Lower lobe of right lung (tissue), 2 donors: Measurements from ENCODE around the gene SMR3B. TPM values are rescaled to one million over a fixed set of nuclear protein-coding genes. Genes with fewer than 3 reads are reported as not detected.

ENCODE experiments used
- ATAC-seq, 2 donors: fragments of 200-7000 bp; cut with Tn5 transposase; one replicate each; pipeline ENCODE4 v1.9.1; 2020 to 2022; ENCODE audit warnings: mild to moderate bottlenecking in 2 of 2, moderate library complexity in 2 of 2
- DNase-seq: peaks from one replicate; pipeline ENCODE4 v3.0.0-alpha.2; 2020
- H3K27ac ChIP-seq: fragments of 200-600 bp; one replicate; pipeline ENCODE4 v1.8.0; 2022
- H3K27me3 ChIP-seq: fragments of 200-600 bp; one replicate; pipeline ENCODE4 v1.8.0; 2022; ENCODE audit warnings: low read depth
- H3K36me3 ChIP-seq: fragments of 200-600 bp; one replicate; pipeline ENCODE4 v1.8.0; 2022; ENCODE audit warnings: mild to moderate bottlenecking
- H3K4me1 ChIP-seq: fragments of 200-600 bp; one replicate; pipeline ENCODE4 v1.8.0; 2022
- H3K4me3 ChIP-seq: fragments of 200-600 bp; one replicate; pipeline ENCODE4 v1.8.0; 2022; ENCODE audit warnings: mild to moderate bottlenecking
- H3K9me3 ChIP-seq: fragments of 200-600 bp; one replicate; pipeline ENCODE4 v1.8.0; 2022
- CTCF ChIP-seq: fragments of 200-600 bp; IDR thresholded peaks from one replicate; pipeline ENCODE4 v1.8.0; 2022; ENCODE audit warnings: antibody characterized with exemption, mild to moderate bottlenecking
- intact Hi-C: fragments of 100-400 bp; cut with DNase I; formaldehyde crosslinking; loops from one replicate; pipeline ENCODE4 v1.11.0; 2022
- total RNA-seq: library from RNA; stranded (reverse); fragmentation: NEBNext Ultra II Directional; extraction: Animal tissue kit (Norgen Biotek cat#: 25700); gene quantifications from one replicate; pipeline ENCODE4 v1.2.1, GENCODE V29; 2021
- donor health status: DM: no; HTN: yes; CAD: no; lungs with severe emphysema.

The SMR3B gene
- total RNA-seq, 1 donor from 2014 or later, result not detected

GRCh38 chr4:70372760-70373159, 10.2 kb upstream of the SMR3B start:
- ATAC-seq (no peak), DNase-seq (no peak)
- Histone ChIP-seq H3K36me3 (no peaks in the 10 kb centered on the region), H3K27me3 (no peaks in the 10 kb centered on the region), H3K9me3 (no peaks in the 10 kb centered on the region), H3K4me3 (no peak overlapping the region), H3K4me1 (no peaks in the 10 kb centered on the region), H3K27ac (no peak overlapping the region)
- intact Hi-C loops, result no loop called here
- no peak for TF ChIP-seq CTCF

GRCh38 chr4:70380578-70380977, 2.4 kb upstream of the SMR3B start:
- intact Hi-C loops, result no loop called here
- DNase-seq (no peak), ATAC-seq (no peak)
- TF ChIP-seq CTCF, result no peak
- Histone ChIP-seq H3K4me1 (no peaks in the 10 kb centered on the region), H3K27ac (no peak overlapping the region), H3K9me3 (no peaks in the 10 kb centered on the region), H3K27me3 (no peaks in the 10 kb centered on the region), H3K36me3 (no peaks in the 10 kb centered on the region), H3K4me3 (no peak overlapping the region)

GRCh38 chr4:70392057-70392776, 9.3 kb downstream of the SMR3B start:
- ATAC-seq, result no peak
- H3K4me1 ChIP-seq, result no peaks in the 10 kb centered on the region

GRCh38 chr4:70397580-70397979, 14.6 kb downstream of the SMR3B start, which contains the start of gene OPRPN:
Gene OPRPN, plus strand, starts transcription at chr4:70397940. Its CDS starts 1,346 bp downstream, at chr4:70399286.
- Histone ChIP-seq H3K27me3 (no peaks in the 10 kb centered on the region), H3K36me3 (no peaks in the 10 kb centered on the region), H3K9me3 (no peaks in the 10 kb centered on the region), H3K4me1 (no peaks in the 10 kb centered on the region), H3K27ac (no peak within 1 kb of the TSS), H3K4me3 (no peak within 1 kb of the TSS)
- ATAC-seq (no peak), DNase-seq (no peak)
- TF ChIP-seq CTCF, result no peak
- intact Hi-C loops, result no loop called here

More at GRCh38 chr4:70392057-70392776, 9.3 kb downstream of the SMR3B start:
- Histone ChIP-seq H3K9me3 (no peaks in the 10 kb centered on the region), H3K27me3 (no peaks in the 10 kb centered on the region), H3K36me3 (no peaks in the 10 kb centered on the region), H3K4me3 (no peak overlapping the region), H3K27ac (no peak overlapping the region)
- intact Hi-C loops, result no loop called here
- no peak for DNase-seq
- no peak for TF ChIP-seq CTCF

GRCh38 chr4:70399319-70399718, 16.4 kb downstream of the SMR3B start:
- ATAC-seq (no peak), DNase-seq (no peak)
- Histone ChIP-seq H3K9me3 (no peaks in the 10 kb centered on the region), H3K4me1 (no peaks in the 10 kb centered on the region), H3K4me3 (no peak overlapping the region), H3K36me3 (no peaks in the 10 kb centered on the region), H3K27ac (no peak overlapping the region), H3K27me3 (no peaks in the 10 kb centered on the region)
- intact Hi-C loops, result no loop called here
- no peak for TF ChIP-seq CTCF
